Keratinocyte (primary cell): ENCODE measurements around the gene THEM4. TPM values are rescaled to one million over a fixed set of nuclear protein-coding genes. Genes with fewer than 3 reads are reported as not detected.

Experiments
- DNase-seq: peaks from one replicate; pipeline ENCODE4 v3.0.0-alpha.2; 2011; ENCODE audit warnings: low read depth, missing footprints, low spot score
- FAIRE-seq: peaks from 2 replicates; lab custom pipeline; 2011; peaks lifted over from hg19 to GRCh38; lab: Jason Lieb, UNC
- H2AFZ ChIP-seq: 2 replicates; pipeline ENCODE4 v1.6.0; 2012; ENCODE audit warnings: low read length, control low read depth, inconsistent platforms; ENCODE audit not compliant: control insufficient read depth
- H3K27ac ChIP-seq: 2 replicates; pipeline ENCODE4 v1.5.1; 2011; ENCODE audit warnings: low read length; ENCODE audit not compliant: control insufficient read depth, insufficient read depth
- H3K27me3 ChIP-seq: 3 replicates; pipeline ENCODE4 v1.6.0; 2011; ENCODE audit warnings: low read length; ENCODE audit not compliant: control insufficient read depth, insufficient read depth; ENCODE audit errors: extremely low read depth
- H3K36me3 ChIP-seq, 2 experiments: 2 replicates in 1 of 2; 3 replicates in 1 of 2; pipeline ENCODE4 v1.5.1; 2011; ENCODE audit warnings: low read length in 2 of 2, mild to moderate bottlenecking in 1 of 2; ENCODE audit not compliant: control insufficient read depth in 2 of 2, insufficient read depth in 2 of 2; ENCODE audit errors: extremely low read depth in 1 of 2
- H3K4me1 ChIP-seq: 3 replicates; pipeline ENCODE4 v1.5.1; 2011; ENCODE audit warnings: low read length; ENCODE audit not compliant: control insufficient read depth, insufficient read depth; ENCODE audit errors: extremely low read depth
- H3K4me2 ChIP-seq: 3 replicates; pipeline ENCODE4 v1.6.0; 2011; ENCODE audit warnings: low read depth, low read length; ENCODE audit not compliant: control insufficient read depth, insufficient read depth; ENCODE audit errors: extremely low read depth
- H3K4me3 ChIP-seq, 3 experiments: fragments of 200-600 bp in 1 of 3; sonication (generic) in 1 of 3; 2 replicates in 2 of 3; 3 replicates in 1 of 3; pipeline ENCODE4 v1.5.1; 2011 to 2016; ENCODE audit warnings: low read length in 3 of 3, mild to moderate bottlenecking in 3 of 3, control low read depth in 2 of 3, inconsistent platforms in 1 of 3, low read depth in 1 of 3, mixed read lengths in 1 of 3, mixed run types in 1 of 3, moderate library complexity in 1 of 3; ENCODE audit not compliant: control insufficient read depth in 2 of 3, insufficient read depth in 2 of 3; ENCODE audit errors: extremely low read depth in 1 of 3
- H3K79me2 ChIP-seq: 2 replicates; pipeline ENCODE4 v1.6.0; 2012; ENCODE audit warnings: low read length; ENCODE audit not compliant: control insufficient read depth, insufficient read depth
- H3K9ac ChIP-seq: 3 replicates; pipeline ENCODE4 v1.6.0; 2011; ENCODE audit warnings: low read length; ENCODE audit not compliant: control insufficient read depth, insufficient read depth; ENCODE audit errors: extremely low read depth
- H3K9me1 ChIP-seq: 3 replicates; pipeline ENCODE4 v1.6.0; 2011; ENCODE audit warnings: low read length; ENCODE audit not compliant: control insufficient read depth, insufficient read depth; ENCODE audit errors: extremely low read depth
- H3K9me3 ChIP-seq: 2 replicates; pipeline ENCODE4 v1.5.1; 2012; ENCODE audit warnings: low read depth, low read length; ENCODE audit not compliant: control insufficient read depth
- H4K20me1 ChIP-seq: 3 replicates; pipeline ENCODE4 v1.6.0; 2011; ENCODE audit warnings: low read length; ENCODE audit not compliant: control insufficient read depth, insufficient read depth; ENCODE audit errors: extremely low read depth
- CTCF ChIP-seq, 3 experiments: IDR thresholded peaks in 1 of 3; conservative IDR thresholded peaks in 1 of 3; optimal IDR thresholded peaks in 1 of 3; 2 replicates in 2 of 3; 3 replicates in 1 of 3; pipeline versions ENCODE3 to v1.5.1; 2011; ENCODE audit warnings: low read length in 3 of 3, mild to moderate bottlenecking in 3 of 3, moderate library complexity in 2 of 3, control low read depth in 1 of 3, inconsistent platforms in 1 of 3; ENCODE audit not compliant: insufficient read depth in 2 of 3; ENCODE audit errors: extremely low read depth in 1 of 3
- EZH2 ChIP-seq: IDR thresholded peaks from one replicate; pipeline ENCODE4 v1.6.1; 2012; ENCODE audit warnings: inconsistent platforms, mild to moderate bottlenecking, low read length, moderate library complexity
- dilution Hi-C: fragments of 300-500 bp; cut with MboI; formaldehyde crosslinking; loops from one replicate; pipeline ENCODE4 v1.7.0; 2020; ENCODE audit warnings: low sequenced_read_pairs; ENCODE audit not compliant: extremely low pct_ligation_motif_present
- polyA plus RNA-seq, 5 experiments: library from polyadenylated mRNA; depleted of rRNA in 3 of 5; stranded (reverse) in 3 of 5; stranded (forward) in 1 of 5; unstranded in 1 of 5; fragments of >200 nt; gene quantifications; 1 replicate in 1 of 5; 2 replicates in 3 of 5; 3 replicates in 1 of 5; pipeline versions ENCODE4 v1.2.1 to v1.2.3, GENCODE V29; 2011 to 2012; ENCODE audit warnings: missing spikeins in 2 of 5, low read depth in 1 of 5, low replicate concordance in 1 of 5

The THEM4 gene
- polyA plus RNA-seq, 1 donor (not counting 4 experiments of a cell fraction or from before 2014, with no cell fraction given): 23.3 TPM

- DNase-seq (no peak), FAIRE-seq (peak; percentile 39)
- Histone ChIP-seq H3K9ac (no peak within 1 kb of the TSS), H2AFZ (no peak within 1 kb of the TSS), H3K4me1 (peaks cover 12% of the 10 kb centered on the region), H3K4me2 (no peak within 1 kb of the TSS), H3K27me3 (peaks cover 8% of the 10 kb centered on the region), H3K79me2 (no peaks in the 10 kb centered on the region), H3K9me3 (no peaks in the 10 kb centered on the region), H3K4me3 (no peak within 1 kb of the TSS), H3K9me1 (no peaks in the 10 kb centered on the region), H3K36me3 (no peaks in the 10 kb centered on the region), H4K20me1 (no peaks in the 10 kb centered on the region), H3K27ac (no peak within 1 kb of the TSS)
- TF ChIP-seq EZH2 (no peak), CTCF (optimal IDR thresholded peaks at IDR 0.05 in 1 of 3, IDR thresholded peaks at IDR 0.05 in 1 of 3, conservative IDR thresholded peaks at IDR 0.05 in 1 of 3; ENCODE audit: extremely low read depth in 1 of 3, insufficient read depth in 2 of 3, low read length in 3 of 3) (peak in 1 of 3 experiments; percentile 33)
- dilution Hi-C loops: no loop called here
Observed at GRCh38 chr1:151853411-151853943, 55.8 kb downstream of the THEM4 start, which contains the start of gene THEM5. THEM5 (minus strand) TSS chr1:151853712; CDS start chr1:151853565, 147 bp downstream.

GRCh38 chr1:151852733-151853132 is 56.6 kb downstream of the THEM4 start:
- Histone ChIP-seq H3K9me3 (no peaks in the 10 kb centered on the region), H3K9me1 (no peaks in the 10 kb centered on the region), H3K4me1 (peaks cover 4% of the 10 kb centered on the region), H2AFZ (no peak overlapping the region), H4K20me1 (no peaks in the 10 kb centered on the region), H3K4me3 (no peak overlapping the region), H3K27me3 (peaks cover 8% of the 10 kb centered on the region), H3K79me2 (no peaks in the 10 kb centered on the region), H3K27ac (no peak overlapping the region), H3K4me2 (no peak overlapping the region), H3K36me3 (no peaks in the 10 kb centered on the region), H3K9ac (no peak overlapping the region)
- TF ChIP-seq EZH2 (no peak), CTCF (optimal IDR thresholded peaks at IDR 0.05 in 1 of 3, IDR thresholded peaks at IDR 0.05 in 1 of 3, conservative IDR thresholded peaks at IDR 0.05 in 1 of 3; ENCODE audit: extremely low read depth in 1 of 3, insufficient read depth in 2 of 3, low read length in 3 of 3) (no peak)
- FAIRE-seq (no peak), DNase-seq (no peak)
- dilution Hi-C loops: no loop called here
